ENCODE measurements around the gene PCBP2.

DNA sequence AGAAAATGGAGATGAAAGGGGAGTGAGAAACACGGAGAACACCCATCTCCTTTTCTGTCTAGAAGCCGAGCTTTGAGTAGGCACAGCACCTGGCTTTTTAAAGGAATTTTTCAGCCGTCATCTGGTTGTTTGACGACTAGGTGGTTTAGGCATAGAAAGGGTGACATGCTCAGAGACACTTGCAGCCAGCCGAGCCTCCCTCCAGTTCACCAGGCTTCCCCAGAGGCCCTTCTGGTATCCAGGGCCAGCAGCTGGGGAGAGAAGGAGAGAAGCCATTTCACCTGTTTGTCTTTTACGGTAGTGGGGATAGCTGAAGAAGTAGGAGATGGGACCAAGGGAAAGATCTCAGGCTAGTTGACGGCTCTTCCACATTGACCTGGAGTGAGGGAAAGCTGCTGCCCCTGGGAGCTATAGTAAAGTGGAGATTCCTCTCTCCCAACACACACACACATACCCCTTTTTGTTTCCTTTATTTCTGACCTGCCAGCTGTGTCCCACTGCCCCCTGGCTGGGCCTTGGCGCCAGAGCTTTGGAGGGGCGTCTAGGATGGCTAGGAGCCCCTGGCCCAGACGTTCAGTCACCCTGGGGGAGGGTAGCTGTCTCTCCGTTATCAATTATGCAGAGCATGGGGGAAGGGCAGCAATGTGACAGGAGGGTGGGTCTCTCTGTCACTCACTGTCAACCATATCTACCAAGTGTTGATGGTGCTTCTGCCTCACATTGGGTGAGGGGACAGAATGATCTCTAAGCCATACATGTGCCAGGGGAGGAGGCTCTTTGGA, 41.9 kb downstream of the PCBP2 start:
- TF ChIP-seq, protein P1, sequence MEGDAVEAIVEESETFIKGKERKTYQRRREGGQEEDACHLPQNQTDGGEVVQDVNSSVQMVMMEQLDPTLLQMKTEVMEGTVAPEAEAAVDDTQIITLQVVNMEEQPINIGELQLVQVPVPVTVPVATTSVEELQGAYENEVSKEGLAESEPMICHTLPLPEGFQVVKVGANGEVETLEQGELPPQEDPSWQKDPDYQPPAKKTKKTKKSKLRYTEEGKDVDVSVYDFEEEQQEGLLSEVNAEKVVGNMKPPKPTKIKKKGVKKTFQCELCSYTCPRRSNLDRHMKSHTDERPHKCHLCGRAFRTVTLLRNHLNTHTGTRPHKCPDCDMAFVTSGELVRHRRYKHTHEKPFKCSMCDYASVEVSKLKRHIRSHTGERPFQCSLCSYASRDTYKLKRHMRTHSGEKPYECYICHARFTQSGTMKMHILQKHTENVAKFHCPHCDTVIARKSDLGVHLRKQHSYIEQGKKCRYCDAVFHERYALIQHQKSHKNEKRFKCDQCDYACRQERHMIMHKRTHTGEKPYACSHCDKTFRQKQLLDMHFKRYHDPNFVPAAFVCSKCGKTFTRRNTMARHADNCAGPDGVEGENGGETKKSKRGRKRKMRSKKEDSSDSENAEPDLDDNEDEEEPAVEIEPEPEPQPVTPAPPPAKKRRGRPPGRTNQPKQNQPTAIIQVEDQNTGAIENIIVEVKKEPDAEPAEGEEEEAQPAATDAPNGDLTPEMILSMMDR (IDR thresholded peaks at IDR 0.05 in 8 of 11, conservative IDR thresholded peaks at IDR 0.05 in 3 of 11): no peak
- TF ChIP-seq POLR2A (IDR thresholded peaks at IDR 0.05) (no peak), POLR2AphosphoS5 (IDR thresholded peaks at IDR 0.05) (no peak)

All from spleen (tissue), 7 donors.